A673 (cell line): ENCODE results near the gene CEP126.

ENCODE experiments used
- CTCF ChIP-seq: fragments of 300-800, 200-600 bp; sonication (generic); conservative IDR thresholded peaks from 2 replicates; pipeline ENCODE4 v1.5.1; 2017; ENCODE audit warnings: low read depth, mild to moderate bottlenecking, antibody characterized with exemption, low read length, moderate library complexity, mixed read lengths
- EZH2 ChIP-seq: fragments of 200-600 bp; sonication (generic); IDR thresholded peaks from 2 replicates; pipeline ENCODE4 v1.6.1; 2017; ENCODE audit warnings: borderline replicate concordance, low read depth, mild to moderate bottlenecking, mixed read lengths, antibody characterized with exemption, low read length; ENCODE audit not compliant: poor library complexity, severe bottlenecking

- TF ChIP-seq EZH2 (no peak), CTCF (no peak)
Measured at GRCh38 chr11:101960231-101960630, 45.4 kb downstream of the CEP126 start.
